RWPE1 (cell line): Measurements from ENCODE around the gene ZDHHC4.

ENCODE experiments used
- CTCF ChIA-PET: fragments of 350-600 bp; sonication (Branson Sonifier 250); formaldehyde crosslinking; extraction: SDS; loops from one replicate; lab custom pipeline; 2021; lab: Yijun Ruan, JAX
- POLR2A ChIA-PET: fragments of 400-600 bp; formaldehyde crosslinking; extraction: SDS; loops from one replicate; lab custom pipeline; 2020; ENCODE audit warnings: antibody characterized with exemption; ENCODE audit not compliant: low non-redundant PET; lab: Yijun Ruan, JAX
- DNase-seq: peaks from one replicate; pipeline ENCODE4 v3.0.0; 2012; ENCODE audit warnings: low spot score
- H3K27ac ChIP-seq: fragments of 450-650 bp; 2 replicates; pipeline ENCODE4 v1.5.1; 2017
- CTCF ChIP-seq: fragments of 450-650 bp; conservative IDR thresholded peaks from 2 replicates; pipeline ENCODE4 v1.5.1; 2017; ENCODE audit warnings: low read depth, mild to moderate bottlenecking

ZDHHC4 gene

DNA sequence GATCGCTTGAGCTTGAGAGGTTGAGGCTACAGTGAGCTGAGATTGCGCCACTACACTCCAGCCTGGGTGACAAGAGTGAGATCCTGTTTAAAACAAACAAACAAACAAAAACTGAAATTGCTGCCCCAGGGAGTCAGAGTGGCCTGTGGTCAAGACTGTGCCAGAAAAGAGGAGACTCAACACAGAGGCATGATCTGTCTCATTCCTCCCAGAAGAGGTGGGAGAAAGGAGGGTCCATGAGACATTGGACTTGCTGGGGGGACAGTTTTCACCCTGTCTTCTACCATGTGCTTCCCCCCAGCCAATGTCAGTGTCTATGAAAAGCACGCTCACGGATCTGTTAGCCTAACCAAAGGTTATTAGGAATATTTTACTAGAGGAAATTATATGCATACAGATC is 41.4 kb downstream of the ZDHHC4 start:
- H3K27ac ChIP-seq, result no peak overlapping the region
- ChIA-PET POLR2A (no interaction called here), CTCF (no interaction called here)
- no peak for TF ChIP-seq CTCF
- DNase-seq, result no peak

DNA sequence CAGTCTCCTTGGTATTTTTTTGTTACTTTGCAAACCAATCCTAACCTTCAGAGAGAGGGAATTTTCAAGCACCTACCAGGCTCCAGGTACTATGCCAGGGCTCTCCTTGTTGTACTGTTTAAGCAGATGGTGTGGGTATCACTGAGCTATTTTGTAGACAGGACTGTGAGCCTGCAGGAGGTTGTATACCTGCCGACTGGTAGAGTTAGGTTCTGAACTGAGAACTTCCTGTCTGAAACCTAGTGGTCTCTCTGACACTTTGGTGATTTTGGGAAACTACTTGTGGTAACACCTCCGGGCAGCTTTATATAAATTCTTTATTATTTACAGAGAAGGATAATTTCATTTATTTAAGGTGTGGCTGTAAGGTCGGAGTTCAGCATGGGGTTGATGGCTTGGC is 42.7 kb downstream of the ZDHHC4 start:
- H3K27ac ChIP-seq, result no peak overlapping the region
- TF ChIP-seq CTCF, result no peak
- ChIA-PET CTCF (interaction anchor here (0.6 kb wide), 1 partner anchor 224 kb away, joined by 3 read pairs; no protein-coding TSS in a partner anchor), POLR2A (no interaction called here)
- DNase-seq, result no peak

- ChIA-PET CTCF (no interaction called here), POLR2A (no interaction called here)
- no peak for TF ChIP-seq CTCF
- no peak overlapping the region for H3K27ac ChIP-seq
- no peak for DNase-seq
Observed at GRCh38 chr7:6621195-6622133, 44.2 kb downstream of the ZDHHC4 start.

DNA sequence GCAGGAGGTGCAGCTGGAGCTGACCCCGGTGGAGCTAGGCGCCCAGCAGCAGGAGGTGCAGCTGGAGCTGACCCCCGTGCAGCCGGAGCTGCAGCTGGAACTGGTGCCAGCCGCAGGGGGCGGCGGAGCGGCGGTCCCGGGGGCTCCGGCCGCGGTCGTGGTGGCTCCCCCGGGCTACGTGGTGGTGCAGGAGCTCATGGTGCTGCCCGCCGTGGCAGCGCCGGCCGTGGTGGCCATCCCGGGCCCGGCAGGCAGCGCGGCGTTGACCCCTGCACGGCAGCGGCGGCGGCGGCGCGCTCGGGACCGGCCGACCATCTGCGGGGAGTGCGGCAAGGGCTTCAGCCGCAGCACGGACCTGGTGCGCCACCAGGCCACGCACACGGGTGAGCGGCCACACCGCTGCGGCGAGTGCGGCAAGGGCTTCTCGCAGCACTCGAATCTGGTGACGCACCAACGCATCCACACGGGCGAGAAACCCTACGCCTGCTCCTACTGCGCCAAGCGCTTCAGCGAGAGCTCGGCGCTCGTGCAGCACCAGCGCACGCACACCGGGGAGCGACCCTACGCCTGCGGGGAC is 45.0 kb downstream of the ZDHHC4 start:
- CTCF ChIA-PET, result no interaction called here
- DNase-seq, result no peak
- TF ChIP-seq CTCF, result no peak
- POLR2A ChIA-PET, result no interaction called here
- no peak overlapping the region for H3K27ac ChIP-seq

GRCh38 chr7:6623589-6624245 is 46.5 kb downstream of the ZDHHC4 start:
- CTCF ChIA-PET, result interaction anchor here (0.6 kb wide), 1 partner anchor 39 kb away, joined by 3 read pairs; no protein-coding TSS in a partner anchor
- no peak for TF ChIP-seq CTCF
- POLR2A ChIA-PET, result no interaction called here
- DNase-seq, result no peak
- H3K27ac ChIP-seq, result no peak overlapping the region

DNA sequence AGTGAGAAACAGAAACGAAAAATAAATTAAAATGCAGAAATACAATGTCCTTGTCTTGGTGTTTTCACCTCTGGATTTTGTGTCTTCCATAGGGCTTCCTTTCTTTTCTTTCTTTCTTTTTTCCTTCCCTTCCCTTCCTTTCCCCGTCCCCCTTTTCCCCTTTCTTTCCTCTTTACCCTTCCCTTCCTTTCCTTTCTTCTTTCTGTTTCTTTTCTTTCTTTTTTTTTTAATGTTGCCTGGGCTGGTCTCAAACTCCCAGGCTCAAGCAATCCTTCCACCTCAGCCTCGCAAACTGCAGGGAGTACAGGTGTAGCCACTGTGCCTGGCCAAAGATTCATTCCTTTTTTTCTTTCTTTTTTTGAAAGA is 47.0 kb downstream of the ZDHHC4 start:
- TF ChIP-seq CTCF, result no peak
- H3K27ac ChIP-seq, result no peak overlapping the region

More for the DNA sequence above, 47.0 kb downstream of the ZDHHC4 start:
- ChIA-PET CTCF (interaction anchor here (0.6 kb wide), 1 partner anchor 38 kb away, joined by 3 read pairs; no protein-coding TSS in a partner anchor), POLR2A (no interaction called here)
- no peak for DNase-seq
